Liver (tissue), 9 donors: ENCODE data around the gene DUSP9. TPM values are rescaled to one million over a fixed set of nuclear protein-coding genes. Genes with fewer than 3 reads are reported as not detected.

Experiments used
- DNase-seq: peaks from one replicate; pipeline ENCODE4 v3.0.0-alpha.2; 2017; ENCODE audit warnings: low spot score
- H3K27ac ChIP-seq, 2 donors: one replicate each; pipeline ENCODE4 v1.7.0; 2013; ENCODE audit warnings: inconsistent platforms in 2 of 2, low read length in 2 of 2, control low read depth in 1 of 2, low read depth in 1 of 2, mild to moderate bottlenecking in 1 of 2
- H3K27me3 ChIP-seq, 4 donors: one replicate each; pipeline versions ENCODE4 v1.6.1 to v1.7.0; 2013; ENCODE audit warnings: low read length in 3 of 4, inconsistent platforms in 1 of 4, mild to moderate bottlenecking in 1 of 4, moderate library complexity in 1 of 4; ENCODE audit not compliant: control insufficient read depth in 4 of 4, insufficient read depth in 4 of 4
- H3K36me3 ChIP-seq, 4 donors: one replicate each; pipeline versions ENCODE4 v1.6.1 to v1.7.0; 2013; ENCODE audit warnings: low read length in 3 of 4, mild to moderate bottlenecking in 3 of 4, low read depth in 1 of 4, moderate library complexity in 1 of 4; ENCODE audit not compliant: control insufficient read depth in 4 of 4, insufficient read depth in 3 of 4
- H3K4me1 ChIP-seq, 4 donors: one replicate each; pipeline versions ENCODE4 v1.6.1 to v1.7.0; 2013; ENCODE audit warnings: low read length in 3 of 4, mild to moderate bottlenecking in 3 of 4, moderate library complexity in 1 of 4; ENCODE audit not compliant: control insufficient read depth in 4 of 4, insufficient read depth in 4 of 4
- H3K4me3 ChIP-seq, 3 donors: one replicate each; pipeline versions ENCODE4 v1.6.1 to v1.7.0; 2013; ENCODE audit warnings: low read length in 3 of 3, control low read depth in 1 of 3, low read depth in 1 of 3, mild to moderate bottlenecking in 1 of 3
- H3K9ac ChIP-seq, 2 donors: one replicate each; pipeline ENCODE4 v1.7.0; 2013; ENCODE audit warnings: low read length in 2 of 2, mild to moderate bottlenecking in 2 of 2, moderate library complexity in 2 of 2, control low read depth in 1 of 2, low read depth in 1 of 2
- H3K9me3 ChIP-seq, 4 donors: one replicate each; pipeline versions ENCODE4 v1.6.1 to v1.7.0; 2013; ENCODE audit warnings: low read length in 3 of 4; ENCODE audit not compliant: control insufficient read depth in 4 of 4
- ATF3 ChIP-seq: IDR thresholded peaks from 2 replicates; pipeline ENCODE4 v1.6.1; 2016; ENCODE audit warnings: antibody characterized with exemption
- CTCF ChIP-seq: fragments of 150-350 bp; IDR thresholded peaks from 2 replicates; pipeline ENCODE4 v1.5.1; 2017; ENCODE audit warnings: improper control_type of control experiment, low read depth, low read length; ENCODE audit not compliant: missing input control
- EGR1 ChIP-seq, 2 donors: IDR thresholded peaks; 2 replicates each; pipeline ENCODE4 v1.6.1; 2016 to 2018; ENCODE audit warnings: antibody characterized with exemption in 2 of 2, low read depth in 2 of 2
- FOXA1 ChIP-seq: IDR thresholded peaks from 2 replicates; pipeline ENCODE4 v1.6.1; 2016; ENCODE audit warnings: antibody characterized with exemption
- FOXA2 ChIP-seq: IDR thresholded peaks from 2 replicates; pipeline ENCODE4 v1.6.1; 2016; ENCODE audit warnings: antibody characterized with exemption
- GABPA ChIP-seq, 2 donors: IDR thresholded peaks in 1 of 2; conservative IDR thresholded peaks in 1 of 2; 2 replicates each; pipeline ENCODE4 v1.6.1; 2016; ENCODE audit warnings: antibody characterized with exemption in 2 of 2, mild to moderate bottlenecking in 1 of 2, moderate library complexity in 1 of 2
- HNF4A ChIP-seq, 2 donors: conservative IDR thresholded peaks; 2 replicates each; pipeline ENCODE4 v1.6.1; 2016; ENCODE audit warnings: antibody characterized with exemption in 2 of 2, mild to moderate bottlenecking in 2 of 2
- HNF4G ChIP-seq: IDR thresholded peaks from 2 replicates; pipeline ENCODE4 v1.6.1; 2016; ENCODE audit warnings: antibody characterized with exemption
- NR2F2 ChIP-seq: IDR thresholded peaks from 2 replicates; pipeline ENCODE4 v1.6.1; 2016; ENCODE audit warnings: antibody characterized with exemption
- RAD21 ChIP-seq, 2 donors: IDR thresholded peaks; 2 replicates each; pipeline ENCODE4 v1.6.1; 2016; ENCODE audit warnings: antibody characterized with exemption in 2 of 2, mild to moderate bottlenecking in 2 of 2
- REST ChIP-seq: IDR thresholded peaks from 2 replicates; pipeline ENCODE4 v1.6.1; 2016; ENCODE audit warnings: antibody characterized with exemption, mild to moderate bottlenecking
- RXRA ChIP-seq, 2 donors: IDR thresholded peaks; 2 replicates each; pipeline ENCODE4 v1.6.1; 2017 to 2018; ENCODE audit warnings: antibody characterized with exemption in 2 of 2, mild to moderate bottlenecking in 1 of 2
- SP1 ChIP-seq: IDR thresholded peaks from 2 replicates; pipeline ENCODE4 v1.6.1; 2018; ENCODE audit warnings: antibody characterized with exemption, mild to moderate bottlenecking
- YY1 ChIP-seq: IDR thresholded peaks from 2 replicates; pipeline ENCODE4 v1.6.1; 2016; ENCODE audit warnings: antibody characterized with exemption, mild to moderate bottlenecking
- ZBTB33 ChIP-seq: IDR thresholded peaks from 2 replicates; pipeline ENCODE4 v1.6.1; 2016; ENCODE audit warnings: antibody characterized with exemption
- WGBS: extraction: QIAGEN DNeasy Blood & Tissue Kit; methylation state at CpG from one replicate; pipeline ENCODE4 v1.1.7; 2013; 5-methylcytosine and 5-hydroxymethylcytosine counted together
- polyA plus RNA-seq, 2 donors: library from polyadenylated mRNA; stranded (reverse) in 1 of 2; unstranded in 1 of 2; fragments of 200-250 nt in 1 of 2; fragments of >200 nt in 1 of 2; fragmentation: Nextera tagmentation in 1 of 2; extraction: Ambion mirVana in 1 of 2; gene quantifications; one replicate each; pipeline versions ENCODE4 v1.2.1 to v1.2.3, GENCODE V29; 2013 to 2015
- total RNA-seq, 2 donors: library from RNA; depleted of rRNA; stranded (reverse); fragments of >200 nt; gene quantifications; one replicate each; pipeline ENCODE4 v1.2.3, GENCODE V29; 2014
- donor health status: healthy.
- donor health status: healthy.
- donor health status: healthy.
- donor health status: healthy.
- donor health status: healthy.

DUSP9 gene
- total and polyA plus RNA-seq, 4 donors = 0.42 to 164 (median 1.4) TPM

GRCh38 chrX:153671589-153672530 is 24.9 kb downstream of the DUSP9 start:
- peaks cover 0 to 2% (median 1%) of the 10 kb centered on the region in 4 donors for H3K4me1 ChIP-seq
- H3K9me3 ChIP-seq = no peaks in the 10 kb centered on the region
- no peak overlapping the region for H3K9ac ChIP-seq
- 88% methylated on average over 27 of the region's 27 CpGs for WGBS
- no peak overlapping the region for H3K27ac ChIP-seq
- H3K4me3 ChIP-seq = no peak overlapping the region
- H3K36me3 ChIP-seq = no peaks in the 10 kb centered on the region
- TF ChIP-seq RAD21 (IDR thresholded peaks at IDR 0.05) (no peak), RXRA (IDR thresholded peaks at IDR 0.05) (no peak), CTCF (no peak), YY1 (no peak), NR2F2 (no peak), FOXA2 (no peak), HNF4G (no peak), FOXA1 (no peak), HNF4A (conservative IDR thresholded peaks at IDR 0.05) (no peak), EGR1 (IDR thresholded peaks at IDR 0.05; ENCODE audit: low read depth in 2 of 2) (no peak), REST (no peak), ZBTB33 (no peak)
- H3K27me3 ChIP-seq = peaks cover 0 to 3% (median 0%) of the 10 kb centered on the region in 4 donors
- DNase-seq = no peak

GRCh38 chrX:153672531-153673427 is 25.8 kb downstream of the DUSP9 start:
- Histone ChIP-seq H3K4me3 (no peak overlapping the region), H3K9me3 (no peaks in the 10 kb centered on the region), H3K9ac (no peak overlapping the region), H3K4me1 (peaks cover 0 to 2% (median 1%) of the 10 kb centered on the region in 4 donors), H3K27me3 (peaks cover 0 to 5% (median 0%) of the 10 kb centered on the region in 4 donors), H3K27ac (no peak overlapping the region), H3K36me3 (no peaks in the 10 kb centered on the region)
- WGBS = 42% methylated on average over 53 of the region's 53 CpGs
- no peak for DNase-seq
- no peak for TF ChIP-seq REST
- TF ChIP-seq HNF4G = no peak
- no peak for TF ChIP-seq EGR1 (IDR thresholded peaks at IDR 0.05; ENCODE audit: low read depth in 2 of 2)
- TF ChIP-seq SP1 = no peak
- no peak for TF ChIP-seq GABPA (IDR thresholded peaks at IDR 0.05 in 1 of 2, conservative IDR thresholded peaks at IDR 0.05 in 1 of 2)
- TF ChIP-seq RAD21 (IDR thresholded peaks at IDR 0.05) = no peak
- TF ChIP-seq FOXA1 = no peak
- no peak for TF ChIP-seq ATF3
